ENCODE measurements around the gene DMXL2. TPM values are rescaled to one million over a fixed set of nuclear protein-coding genes. Genes with fewer than 3 reads are reported as not detected.
"Not testable (repeated sequence)": the region's sequence is repeated elsewhere in the genome, so short reads cannot be mapped to it uniquely, and the experiment has no call there.

The DMXL2 gene
- total RNA-seq, 2 experiments from 2014 or later, result 6.1 TPM

- ChIA-PET POLR2A (no interaction called here), CTCF (interaction anchor here (0.6 kb wide), 1 partner anchor 325 kb away, joined by 3 read pairs; no protein-coding TSS in a partner anchor)
- H3K27ac Mint-ChIP-seq, result no peak overlapping the region
- no peaks in the 10 kb centered on the region for H3K4me1 Mint-ChIP-seq
- H3K27me3 Mint-ChIP-seq, result no peaks in the 10 kb centered on the region
- no peak for DNase-seq
- no peaks in the 10 kb centered on the region for H3K9me3 Mint-ChIP-seq
- no peak overlapping the region for H3K4me3 Mint-ChIP-seq
- H3K36me3 Mint-ChIP-seq (ENCODE audit: low read depth), result no peaks in the 10 kb centered on the region
Measured at GRCh38 chr15:51580982-51581381, 41.6 kb downstream of the DMXL2 start.

GRCh38 chr15:51580385-51580784 is 42.2 kb downstream of the DMXL2 start:
- H3K27ac Mint-ChIP-seq, result no peak overlapping the region
- ChIA-PET POLR2A (no interaction called here), CTCF (no interaction called here)
- H3K36me3 Mint-ChIP-seq (ENCODE audit: low read depth), result no peaks in the 10 kb centered on the region
- H3K4me1 Mint-ChIP-seq, result no peaks in the 10 kb centered on the region
- no peak overlapping the region for H3K4me3 Mint-ChIP-seq
- H3K9me3 Mint-ChIP-seq, result no peaks in the 10 kb centered on the region
- H3K27me3 Mint-ChIP-seq, result no peaks in the 10 kb centered on the region
- DNase-seq, result no peak

GRCh38 chr15:51579012-51579411 is 43.6 kb downstream of the DMXL2 start:
- Mint-ChIP-seq H3K27me3 (no peaks in the 10 kb centered on the region), H3K27ac (no peak overlapping the region)
- CTCF ChIA-PET, result no interaction called here

GRCh38 chr15:51577636-51578304 is 44.8 kb downstream of the DMXL2 start:
- Mint-ChIP-seq H3K36me3 (ENCODE audit: low read depth) (no peaks in the 10 kb centered on the region), H3K4me3 (no peak overlapping the region), H3K27me3 (no peaks in the 10 kb centered on the region), H3K27ac (no peak overlapping the region), H3K4me1 (no peaks in the 10 kb centered on the region), H3K9me3 (no peaks in the 10 kb centered on the region)
- ChIA-PET CTCF (no interaction called here), POLR2A (no interaction called here)
- no peak for DNase-seq

More at GRCh38 chr15:51579012-51579411, 43.6 kb downstream of the DMXL2 start:
- Mint-ChIP-seq H3K36me3 (ENCODE audit: low read depth) (no peaks in the 10 kb centered on the region), H3K4me3 (no peak overlapping the region), H3K9me3 (no peaks in the 10 kb centered on the region), H3K4me1 (no peaks in the 10 kb centered on the region)
- POLR2A ChIA-PET, result no interaction called here
- DNase-seq, result no peak

- H3K4me3 Mint-ChIP-seq, result no peak overlapping the region
- H3K27me3 Mint-ChIP-seq, result no peaks in the 10 kb centered on the region
- DNase-seq, result no peak
- H3K9me3 Mint-ChIP-seq, result no peaks in the 10 kb centered on the region
- H3K27ac Mint-ChIP-seq, result no peak overlapping the region
- CTCF ChIA-PET, result no interaction called here
- no peaks in the 10 kb centered on the region for H3K4me1 Mint-ChIP-seq
- POLR2A ChIA-PET, result no interaction called here
- no peaks in the 10 kb centered on the region for H3K36me3 Mint-ChIP-seq (ENCODE audit: low read depth)
Measured at GRCh38 chr15:51576911-51577500, 45.6 kb downstream of the DMXL2 start.

- Mint-ChIP-seq H3K9me3 (peaks cover 2% of the 10 kb centered on the region), H3K27ac (no peak overlapping the region), H3K36me3 (ENCODE audit: low read depth) (no peaks in the 10 kb centered on the region), H3K4me3 (no peak overlapping the region), H3K27me3 (peaks cover 2% of the 10 kb centered on the region), H3K4me1 (no peaks in the 10 kb centered on the region)
- ChIA-PET CTCF (no interaction called here), POLR2A (no interaction called here)
- DNase-seq, result no peak
Measured at GRCh38 chr15:51576286-51576850, 46.2 kb downstream of the DMXL2 start.

GRCh38 chr15:51575775-51576174 is 46.8 kb downstream of the DMXL2 start:
- POLR2A ChIA-PET, result no interaction called here
- Mint-ChIP-seq H3K27ac (no peak overlapping the region), H3K36me3 (ENCODE audit: low read depth) (no peaks in the 10 kb centered on the region), H3K4me1 (no peaks in the 10 kb centered on the region), H3K9me3 (peaks cover 4% of the 10 kb centered on the region), H3K27me3 (peaks cover 5% of the 10 kb centered on the region), H3K4me3 (no peak overlapping the region)
- DNase-seq, result no peak
- CTCF ChIA-PET, result no interaction called here

- H3K27me3 Mint-ChIP-seq; H3K9me3 Mint-ChIP-seq; DNase-seq; H3K27ac Mint-ChIP-seq; H3K4me1 Mint-ChIP-seq; H3K36me3 Mint-ChIP-seq (ENCODE audit: low read depth); CTCF ChIA-PET; POLR2A ChIA-PET; H3K4me3 Mint-ChIP-seq: not testable (repeated sequence)
Measured at GRCh38 chr15:51573352-51573751, 49.2 kb downstream of the DMXL2 start.

- DNase-seq; H3K4me1 Mint-ChIP-seq; CTCF ChIA-PET; H3K27me3 Mint-ChIP-seq; H3K36me3 Mint-ChIP-seq (ENCODE audit: low read depth); H3K4me3 Mint-ChIP-seq; POLR2A ChIA-PET; H3K9me3 Mint-ChIP-seq; H3K27ac Mint-ChIP-seq: not testable (repeated sequence)
Measured at GRCh38 chr15:51568939-51569784, 53.4 kb downstream of the DMXL2 start.

GRCh38 chr15:51561271-51561670 is 61.3 kb downstream of the DMXL2 start:
- no peak for DNase-seq
- Mint-ChIP-seq H3K27me3 (no peaks in the 10 kb centered on the region), H3K4me3 (no peak overlapping the region), H3K36me3 (ENCODE audit: low read depth) (no peaks in the 10 kb centered on the region), H3K4me1 (no peaks in the 10 kb centered on the region), H3K27ac (no peak overlapping the region), H3K9me3 (no peaks in the 10 kb centered on the region)
- ChIA-PET CTCF (no interaction called here), POLR2A (no interaction called here)

GRCh38 chr15:51558876-51559275 is 63.7 kb downstream of the DMXL2 start:
- ChIA-PET CTCF (no interaction called here), POLR2A (no interaction called here)
- DNase-seq, result no peak
- Mint-ChIP-seq H3K4me3 (no peak overlapping the region), H3K4me1 (no peaks in the 10 kb centered on the region), H3K36me3 (ENCODE audit: low read depth) (no peaks in the 10 kb centered on the region), H3K27ac (no peak overlapping the region), H3K9me3 (no peaks in the 10 kb centered on the region), H3K27me3 (no peaks in the 10 kb centered on the region)

GRCh38 chr15:51558411-51558810 is 64.2 kb downstream of the DMXL2 start:
- Mint-ChIP-seq H3K4me3 (no peak overlapping the region), H3K36me3 (ENCODE audit: low read depth) (no peaks in the 10 kb centered on the region), H3K4me1 (no peaks in the 10 kb centered on the region), H3K27me3 (no peaks in the 10 kb centered on the region), H3K27ac (no peak overlapping the region), H3K9me3 (no peaks in the 10 kb centered on the region)
- no peak for DNase-seq
- ChIA-PET CTCF (no interaction called here), POLR2A (no interaction called here)

GRCh38 chr15:51550841-51551240 is 71.7 kb downstream of the DMXL2 start:
- POLR2A ChIA-PET, result interaction anchor here (0.6 kb wide), 1 partner anchor 539 kb away, joined by 3 read pairs; no protein-coding TSS in a partner anchor
- CTCF ChIA-PET, result interaction anchor here (1.3 kb wide), 1 partner anchor 14 kb away, joined by 3 read pairs; no protein-coding TSS in a partner anchor
- Mint-ChIP-seq H3K4me1 (no peaks in the 10 kb centered on the region), H3K27me3 (no peaks in the 10 kb centered on the region), H3K9me3 (no peaks in the 10 kb centered on the region), H3K36me3 (ENCODE audit: low read depth) (no peaks in the 10 kb centered on the region), H3K4me3 (no peak overlapping the region), H3K27ac (no peak overlapping the region)
- no peak for DNase-seq

All from activated CD4-positive, alpha-beta memory T cell treated with anti-CD3 and anti-CD28 coated beads, Interleukin-2, amount 10 ng/mL, durations not matched to agents 7 days and 5 days (primary cell).